ENCODE data around the gene NRL. TPM values are rescaled to one million over a fixed set of nuclear protein-coding genes. Genes with fewer than 3 reads are reported as not detected.

The NRL gene
- total and polyA plus RNA-seq, 10 of the 15 experiments (the other 5 are each of a cell fraction or from before 2014, with no cell fraction given): 0.11 to 4.4 (median 2.2) TPM

DNA sequence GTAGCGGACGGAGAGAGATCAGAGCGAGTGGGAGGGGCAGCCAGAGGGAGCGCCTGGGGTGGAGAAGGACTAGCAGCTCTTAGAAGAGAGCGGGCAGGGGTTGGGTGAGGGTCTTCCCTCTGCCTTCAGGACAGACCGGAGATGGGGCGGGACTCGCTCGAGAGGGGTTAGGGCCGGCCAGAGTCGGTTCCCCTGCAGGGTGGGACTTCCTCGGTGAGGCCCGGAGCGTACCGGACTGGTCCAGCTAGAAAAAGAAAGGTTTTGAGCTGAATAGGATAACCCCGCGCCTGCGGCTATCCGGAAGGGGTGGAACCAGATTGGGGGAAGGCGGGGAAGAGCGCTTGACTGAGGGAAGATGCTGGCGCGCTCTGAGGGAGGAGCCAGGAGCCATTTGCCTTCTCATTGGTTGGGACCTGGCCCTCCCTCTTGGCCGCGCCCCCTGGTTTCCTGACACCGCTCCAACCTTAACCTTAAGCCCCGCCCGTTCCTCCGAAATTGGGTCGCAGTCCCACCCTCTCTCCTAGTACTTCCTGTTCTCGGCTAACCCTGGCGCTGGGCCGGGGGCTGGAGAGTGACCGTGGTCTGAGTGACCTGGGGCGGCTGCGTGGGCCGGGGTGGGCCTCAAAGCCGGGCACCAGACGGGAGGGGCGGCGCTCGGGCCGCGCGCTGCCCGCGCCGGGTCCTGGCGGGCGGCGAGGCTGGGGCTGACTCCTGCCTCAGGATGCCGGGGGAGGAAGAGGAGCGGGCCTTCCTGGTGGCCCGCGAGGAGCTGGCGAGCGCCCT lies 32.4 kb upstream of the NRL start, which contains the start of gene RNF31 (continued):
- TF ChIP-seq SPI1 (IDR thresholded peaks at IDR 0.05; ENCODE audit: borderline replicate concordance, insufficient read depth, low read depth, low read length) (no peak), SMARCA5 (IDR thresholded peaks at IDR 0.05) (peak; percentile 50; the same call in 1 of the 2 replicates), ZNF384 (IDR thresholded peaks at IDR 0.05; ENCODE audit: borderline replicate concordance, low read depth, low read length) (no peak), PAX8 (IDR thresholded peaks at IDR 0.05) (no peak), TAF1 (IDR thresholded peaks at IDR 0.05; ENCODE audit: borderline replicate concordance, low read depth, low read length) (peak; percentile 35; the same call in 1 of the 2 replicates), KLF5 (IDR thresholded peaks at IDR 0.05; ENCODE audit: partially characterized antibody) (peak; percentile 64), STAT1 (conservative IDR thresholded peaks at IDR 0.05) (0 out of 2 replicates have a peak, but pooled peaks have one; percentile 29), TCF7 (IDR thresholded peaks at IDR 0.05; ENCODE audit: borderline replicate concordance) (no peak), JUND (IDR thresholded peaks at IDR 0.05; ENCODE audit: low read depth, low read length) (no peak), MEF2B (IDR thresholded peaks at IDR 0.05; ENCODE audit: partially characterized antibody, poor library complexity, severe bottlenecking) (peak; percentile 54), PAX5 (IDR thresholded peaks at IDR 0.05; ENCODE audit: borderline replicate concordance, low read depth, low read length) (no peak), TCF3 (IDR thresholded peaks at IDR 0.05; ENCODE audit: borderline replicate concordance, insufficient read depth, low read depth, low read length) (no peak)
- TF ChIP-seq, protein P1, sequence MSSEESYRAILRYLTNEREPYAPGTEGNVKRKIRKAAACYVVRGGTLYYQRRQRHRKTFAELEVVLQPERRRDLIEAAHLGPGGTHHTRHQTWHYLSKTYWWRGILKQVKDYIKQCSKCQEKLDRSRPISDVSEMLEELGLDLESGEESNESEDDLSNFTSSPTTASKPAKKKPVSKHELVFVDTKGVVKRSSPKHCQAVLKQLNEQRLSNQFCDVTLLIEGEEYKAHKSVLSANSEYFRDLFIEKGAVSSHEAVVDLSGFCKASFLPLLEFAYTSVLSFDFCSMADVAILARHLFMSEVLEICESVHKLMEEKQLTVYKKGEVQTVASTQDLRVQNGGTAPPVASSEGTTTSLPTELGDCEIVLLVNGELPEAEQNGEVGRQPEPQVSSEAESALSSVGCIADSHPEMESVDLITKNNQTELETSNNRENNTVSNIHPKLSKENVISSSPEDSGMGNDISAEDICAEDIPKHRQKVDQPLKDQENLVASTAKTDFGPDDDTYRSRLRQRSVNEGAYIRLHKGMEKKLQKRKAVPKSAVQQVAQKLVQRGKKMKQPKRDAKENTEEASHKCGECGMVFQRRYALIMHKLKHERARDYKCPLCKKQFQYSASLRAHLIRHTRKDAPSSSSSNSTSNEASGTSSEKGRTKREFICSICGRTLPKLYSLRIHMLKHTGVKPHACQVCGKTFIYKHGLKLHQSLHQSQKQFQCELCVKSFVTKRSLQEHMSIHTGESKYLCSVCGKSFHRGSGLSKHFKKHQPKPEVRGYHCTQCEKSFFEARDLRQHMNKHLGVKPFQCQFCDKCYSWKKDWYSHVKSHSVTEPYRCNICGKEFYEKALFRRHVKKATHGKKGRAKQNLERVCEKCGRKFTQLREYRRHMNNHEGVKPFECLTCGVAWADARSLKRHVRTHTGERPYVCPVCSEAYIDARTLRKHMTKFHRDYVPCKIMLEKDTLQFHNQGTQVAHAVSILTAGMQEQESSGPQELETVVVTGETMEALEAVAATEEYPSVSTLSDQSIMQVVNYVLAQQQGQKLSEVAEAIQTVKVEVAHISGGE (CRISPR knock-in tag; IDR thresholded peaks at IDR 0.05): no peak
- TF ChIP-seq, protein P2, sequence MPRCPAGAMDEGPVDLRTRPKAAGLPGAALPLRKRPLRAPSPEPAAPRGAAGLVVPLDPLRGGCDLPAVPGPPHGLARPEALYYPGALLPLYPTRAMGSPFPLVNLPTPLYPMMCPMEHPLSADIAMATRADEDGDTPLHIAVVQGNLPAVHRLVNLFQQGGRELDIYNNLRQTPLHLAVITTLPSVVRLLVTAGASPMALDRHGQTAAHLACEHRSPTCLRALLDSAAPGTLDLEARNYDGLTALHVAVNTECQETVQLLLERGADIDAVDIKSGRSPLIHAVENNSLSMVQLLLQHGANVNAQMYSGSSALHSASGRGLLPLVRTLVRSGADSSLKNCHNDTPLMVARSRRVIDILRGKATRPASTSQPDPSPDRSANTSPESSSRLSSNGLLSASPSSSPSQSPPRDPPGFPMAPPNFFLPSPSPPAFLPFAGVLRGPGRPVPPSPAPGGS (IDR thresholded peaks at IDR 0.05; ENCODE audit: borderline replicate concordance, insufficient read depth, low read depth, low read length, poor library complexity, severe bottlenecking): no peak
- TF ChIP-seq, protein P3, sequence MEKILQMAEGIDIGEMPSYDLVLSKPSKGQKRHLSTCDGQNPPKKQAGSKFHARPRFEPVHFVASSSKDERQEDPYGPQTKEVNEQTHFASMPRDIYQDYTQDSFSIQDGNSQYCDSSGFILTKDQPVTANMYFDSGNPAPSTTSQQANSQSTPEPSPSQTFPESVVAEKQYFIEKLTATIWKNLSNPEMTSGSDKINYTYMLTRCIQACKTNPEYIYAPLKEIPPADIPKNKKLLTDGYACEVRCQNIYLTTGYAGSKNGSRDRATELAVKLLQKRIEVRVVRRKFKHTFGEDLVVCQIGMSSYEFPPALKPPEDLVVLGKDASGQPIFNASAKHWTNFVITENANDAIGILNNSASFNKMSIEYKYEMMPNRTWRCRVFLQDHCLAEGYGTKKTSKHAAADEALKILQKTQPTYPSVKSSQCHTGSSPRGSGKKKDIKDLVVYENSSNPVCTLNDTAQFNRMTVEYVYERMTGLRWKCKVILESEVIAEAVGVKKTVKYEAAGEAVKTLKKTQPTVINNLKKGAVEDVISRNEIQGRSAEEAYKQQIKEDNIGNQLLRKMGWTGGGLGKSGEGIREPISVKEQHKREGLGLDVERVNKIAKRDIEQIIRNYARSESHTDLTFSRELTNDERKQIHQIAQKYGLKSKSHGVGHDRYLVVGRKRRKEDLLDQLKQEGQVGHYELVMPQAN (conservative IDR thresholded peaks at IDR 0.05): peak; percentile 60
- TF ChIP-seq, protein P4, sequence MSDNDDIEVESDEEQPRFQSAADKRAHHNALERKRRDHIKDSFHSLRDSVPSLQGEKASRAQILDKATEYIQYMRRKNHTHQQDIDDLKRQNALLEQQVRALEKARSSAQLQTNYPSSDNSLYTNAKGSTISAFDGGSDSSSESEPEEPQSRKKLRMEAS (IDR thresholded peaks at IDR 0.05; ENCODE audit: low read depth, low read length): no peak; the same call in 1 of the 2 replicates
- TF ChIP-seq, protein P5, sequence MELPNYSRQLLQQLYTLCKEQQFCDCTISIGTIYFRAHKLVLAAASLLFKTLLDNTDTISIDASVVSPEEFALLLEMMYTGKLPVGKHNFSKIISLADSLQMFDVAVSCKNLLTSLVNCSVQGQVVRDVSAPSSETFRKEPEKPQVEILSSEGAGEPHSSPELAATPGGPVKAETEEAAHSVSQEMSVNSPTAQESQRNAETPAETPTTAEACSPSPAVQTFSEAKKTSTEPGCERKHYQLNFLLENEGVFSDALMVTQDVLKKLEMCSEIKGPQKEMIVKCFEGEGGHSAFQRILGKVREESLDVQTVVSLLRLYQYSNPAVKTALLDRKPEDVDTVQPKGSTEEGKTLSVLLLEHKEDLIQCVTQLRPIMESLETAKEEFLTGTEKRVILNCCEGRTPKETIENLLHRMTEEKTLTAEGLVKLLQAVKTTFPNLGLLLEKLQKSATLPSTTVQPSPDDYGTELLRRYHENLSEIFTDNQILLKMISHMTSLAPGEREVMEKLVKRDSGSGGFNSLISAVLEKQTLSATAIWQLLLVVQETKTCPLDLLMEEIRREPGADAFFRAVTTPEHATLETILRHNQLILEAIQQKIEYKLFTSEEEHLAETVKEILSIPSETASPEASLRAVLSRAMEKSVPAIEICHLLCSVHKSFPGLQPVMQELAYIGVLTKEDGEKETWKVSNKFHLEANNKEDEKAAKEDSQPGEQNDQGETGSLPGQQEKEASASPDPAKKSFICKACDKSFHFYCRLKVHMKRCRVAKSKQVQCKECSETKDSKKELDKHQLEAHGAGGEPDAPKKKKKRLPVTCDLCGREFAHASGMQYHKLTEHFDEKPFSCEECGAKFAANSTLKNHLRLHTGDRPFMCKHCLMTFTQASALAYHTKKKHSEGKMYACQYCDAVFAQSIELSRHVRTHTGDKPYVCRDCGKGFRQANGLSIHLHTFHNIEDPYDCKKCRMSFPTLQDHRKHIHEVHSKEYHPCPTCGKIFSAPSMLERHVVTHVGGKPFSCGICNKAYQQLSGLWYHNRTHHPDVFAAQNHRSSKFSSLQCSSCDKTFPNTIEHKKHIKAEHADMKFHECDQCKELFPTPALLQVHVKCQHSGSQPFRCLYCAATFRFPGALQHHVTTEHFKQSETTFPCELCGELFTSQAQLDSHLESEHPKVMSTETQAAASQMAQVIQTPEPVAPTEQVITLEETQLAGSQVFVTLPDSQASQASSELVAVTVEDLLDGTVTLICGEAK (IDR thresholded peaks at IDR 0.05; ENCODE audit: borderline replicate concordance): peak; percentile 75; the same call in 1 of the 2 replicates

Measured in GM12878 (cell line).